HFFc6 (cell line): ENCODE results near the gene ZNF23. TPM values are rescaled to one million over a fixed set of nuclear protein-coding genes. Genes with fewer than 3 reads are reported as not detected.

Experiments used
- DNase-seq: peaks from one replicate; pipeline ENCODE4 v3.0.0-alpha.2; 2018
- H3K27ac Mint-ChIP-seq: 2 replicates; pipeline ENCODE4 v1.8.0; 2020; ENCODE audit warnings: mild to moderate bottlenecking, mixed read lengths
- H3K27me3 Mint-ChIP-seq: 2 replicates; pipeline ENCODE4 v1.8.0; 2021; ENCODE audit warnings: mild to moderate bottlenecking, moderate library complexity, mixed read lengths; ENCODE audit not compliant: insufficient read depth
- H3K36me3 Mint-ChIP-seq: 2 replicates; pipeline ENCODE4 v1.8.0; 2021; ENCODE audit warnings: low read depth, mixed read lengths
- H3K4me1 Mint-ChIP-seq: 2 replicates; pipeline ENCODE4 v1.8.0; 2020; ENCODE audit warnings: low read depth, mixed read lengths
- H3K4me3 Mint-ChIP-seq: 2 replicates; pipeline ENCODE4 v1.8.0; 2020; ENCODE audit warnings: mild to moderate bottlenecking, moderate library complexity, mixed read lengths
- H3K9me3 Mint-ChIP-seq: 2 replicates; pipeline ENCODE4 v1.8.0; 2020; ENCODE audit warnings: mild to moderate bottlenecking, mixed read lengths
- CTCF ChIP-seq: fragments of 200-600 bp; sonication (generic); IDR thresholded peaks from 2 replicates; pipeline ENCODE4 v1.5.0; 2021; ENCODE audit warnings: antibody characterized with exemption, mild to moderate bottlenecking
- total RNA-seq, 6 experiments: library from RNA; stranded (reverse); fragmentation: NEBNext Ultra II Directional; extraction: Animal tissue kit (Norgen Biotek cat#: 25700); gene quantifications; 2 replicates in 1 of 6; 3 replicates in 5 of 6; pipeline ENCODE4 v1.2.3, GENCODE V29; 2021

ZNF23 gene
- total RNA-seq, 6 experiments from 2014 or later = 12.8 to 16.3 (median 14.5) TPM

- peak; percentile 96 for TF ChIP-seq CTCF
- H3K27ac Mint-ChIP-seq = no peak overlapping the region
- H3K4me3 Mint-ChIP-seq = no peak overlapping the region
Measured at GRCh38 chr16:71412270-71413160, 49.5 kb downstream of the ZNF23 start.

GRCh38 chr16:71410146-71410545, 51.9 kb downstream of the ZNF23 start:
- Mint-ChIP-seq H3K4me3 (no peak overlapping the region), H3K27me3 (peaks cover 36% of the 10 kb centered on the region), H3K9me3 (no peaks in the 10 kb centered on the region), H3K4me1 (0 out of 2 replicates have a peak, but pooled peaks cover 5% of the 10 kb centered on the region), H3K27ac (no peak overlapping the region), H3K36me3 (no peaks in the 10 kb centered on the region)
- no peak for TF ChIP-seq CTCF
- DNase-seq = no peak

More at GRCh38 chr16:71412270-71413160, 49.5 kb downstream of the ZNF23 start:
- peak; percentile 46 for DNase-seq
- no peaks in the 10 kb centered on the region for H3K9me3 Mint-ChIP-seq
- peaks cover 30% of the 10 kb centered on the region for H3K27me3 Mint-ChIP-seq
- no peaks in the 10 kb centered on the region for H3K36me3 Mint-ChIP-seq
- H3K4me1 Mint-ChIP-seq = 0 out of 2 replicates have a peak, but pooled peaks cover 5% of the 10 kb centered on the region

GRCh38 chr16:71409011-71409775, 52.9 kb downstream of the ZNF23 start:
- no peak overlapping the region for H3K27ac Mint-ChIP-seq
- DNase-seq = no peak
- no peak for TF ChIP-seq CTCF
- H3K4me3 Mint-ChIP-seq = no peak overlapping the region
- peaks cover 45% of the 10 kb centered on the region for H3K27me3 Mint-ChIP-seq
- peaks cover 9% of the 10 kb centered on the region; the same call in 1 of the 2 replicates for H3K9me3 Mint-ChIP-seq
- H3K36me3 Mint-ChIP-seq = peaks cover 8% of the 10 kb centered on the region; the same call in 1 of the 2 replicates
- 0 out of 2 replicates have a peak, but pooled peaks cover 5% of the 10 kb centered on the region for H3K4me1 Mint-ChIP-seq

- DNase-seq = no peak
- 0 out of 2 replicates have a peak, but pooled peaks cover 5% of the 10 kb centered on the region for H3K4me1 Mint-ChIP-seq
- H3K27me3 Mint-ChIP-seq = peaks cover 46% of the 10 kb centered on the region
- no peak overlapping the region for H3K4me3 Mint-ChIP-seq
- H3K36me3 Mint-ChIP-seq = peaks cover 9% of the 10 kb centered on the region; the same call in 1 of the 2 replicates
- TF ChIP-seq CTCF = no peak
- H3K27ac Mint-ChIP-seq = no peak overlapping the region
- peaks cover 14% of the 10 kb centered on the region; the same call in 1 of the 2 replicates for H3K9me3 Mint-ChIP-seq
Measured at GRCh38 chr16:71408536-71408935, 53.5 kb downstream of the ZNF23 start.

- no peak for TF ChIP-seq CTCF
- no peak overlapping the region for H3K4me3 Mint-ChIP-seq
- no peak overlapping the region for H3K27ac Mint-ChIP-seq
- H3K27me3 Mint-ChIP-seq = peaks cover 52% of the 10 kb centered on the region
- peaks cover 9% of the 10 kb centered on the region; the same call in 1 of the 2 replicates for H3K36me3 Mint-ChIP-seq
- no peak for DNase-seq
- 0 out of 2 replicates have a peak, but pooled peaks cover 2% of the 10 kb centered on the region for H3K4me1 Mint-ChIP-seq
- H3K9me3 Mint-ChIP-seq = peaks cover 14% of the 10 kb centered on the region; the same call in 1 of the 2 replicates
Measured at GRCh38 chr16:71407731-71408130, 54.3 kb downstream of the ZNF23 start.
